Osteoblast (primary cell): ENCODE results near the gene TMEM178B. TPM values are rescaled to one million over a fixed set of nuclear protein-coding genes. Genes with fewer than 3 reads are reported as not detected.

Experiments used
- DNase-seq: peaks from one replicate; pipeline ENCODE4 v3.0.0; 2011; ENCODE audit warnings: low spot score, mixed read lengths; ENCODE audit not compliant: insufficient read length; ENCODE audit errors: missing footprints
- H2AFZ ChIP-seq: 2 replicates; pipeline ENCODE4 v1.6.0; 2011; ENCODE audit warnings: mild to moderate bottlenecking, low read length
- H3K27ac ChIP-seq: 2 replicates; pipeline ENCODE4 v1.5.1; 2011; ENCODE audit warnings: mild to moderate bottlenecking, low read depth, low read length, moderate library complexity
- H3K27me3 ChIP-seq: 2 replicates; pipeline ENCODE4 v1.6.0; 2012; ENCODE audit warnings: mild to moderate bottlenecking, control low read depth, inconsistent platforms, low read length, moderate library complexity; ENCODE audit not compliant: insufficient read depth
- H3K36me3 ChIP-seq: 2 replicates; pipeline ENCODE4 v1.5.1; 2011; ENCODE audit warnings: mild to moderate bottlenecking, low read length, control low read depth, moderate library complexity; ENCODE audit not compliant: insufficient read depth
- H3K4me1 ChIP-seq: 2 replicates; pipeline ENCODE4 v1.5.1; 2011; ENCODE audit warnings: mild to moderate bottlenecking, low read length, control low read depth, moderate library complexity; ENCODE audit not compliant: insufficient read depth
- H3K4me2 ChIP-seq: 2 replicates; pipeline ENCODE4 v1.6.0; 2011; ENCODE audit warnings: mild to moderate bottlenecking, low read length; ENCODE audit not compliant: insufficient read depth
- H3K4me3 ChIP-seq: fragments of 200-600 bp; sonication (generic); 3 replicates; pipeline ENCODE4 v1.5.1; 2012; ENCODE audit warnings: mild to moderate bottlenecking, low read length, inconsistent platforms; ENCODE audit not compliant: insufficient read depth
- H3K79me2 ChIP-seq: 2 replicates; pipeline ENCODE4 v1.6.0; 2012; ENCODE audit warnings: mild to moderate bottlenecking, low read length, control low read depth, inconsistent platforms; ENCODE audit not compliant: insufficient read depth
- H3K9me3 ChIP-seq: 2 replicates; pipeline ENCODE4 v1.5.1; 2011; ENCODE audit warnings: low read depth, low read length, control low read depth
- H4K20me1 ChIP-seq: 2 replicates; pipeline ENCODE4 v1.6.0; 2012; ENCODE audit warnings: mild to moderate bottlenecking, low read length, control low read depth; ENCODE audit not compliant: insufficient read depth
- CTCF ChIP-seq: IDR thresholded peaks from 2 replicates; pipeline ENCODE4 v1.5.1; 2011; ENCODE audit warnings: mild to moderate bottlenecking, low read depth, low read length, moderate library complexity; ENCODE audit errors: extremely low read depth
- total RNA-seq: library from RNA; depleted of rRNA; stranded (reverse); fragments of >200 nt; gene quantifications from 2 replicates; pipeline ENCODE4 v1.2.3, GENCODE V29; 2012

The TMEM178B gene
- total RNA-seq, 1 donor: 1.1 TPM

GRCh38 chr7:141181812-141182211 is 107.9 kb downstream of the TMEM178B start:
- Histone ChIP-seq H3K79me2 (no peaks in the 10 kb centered on the region), H3K36me3 (no peaks in the 10 kb centered on the region), H4K20me1 (no peaks in the 10 kb centered on the region), H3K9me3 (no peaks in the 10 kb centered on the region), H3K4me3 (no peak overlapping the region), H3K4me2 (no peak overlapping the region), H3K27ac (no peak overlapping the region), H3K27me3 (no peaks in the 10 kb centered on the region), H3K4me1 (no peaks in the 10 kb centered on the region), H2AFZ (no peak overlapping the region)
- DNase-seq: no peak
- TF ChIP-seq CTCF: no peak

- no peaks in the 10 kb centered on the region for H3K9me3 ChIP-seq
- H3K79me2 ChIP-seq: no peaks in the 10 kb centered on the region
- H3K36me3 ChIP-seq: no peaks in the 10 kb centered on the region
- DNase-seq: no peak
- H3K27ac ChIP-seq: no peak overlapping the region
- H2AFZ ChIP-seq: no peak overlapping the region
- no peaks in the 10 kb centered on the region for H3K4me1 ChIP-seq
- H3K4me2 ChIP-seq: no peak overlapping the region
- no peaks in the 10 kb centered on the region for H4K20me1 ChIP-seq
- H3K27me3 ChIP-seq: no peaks in the 10 kb centered on the region
- no peak overlapping the region for H3K4me3 ChIP-seq
- TF ChIP-seq CTCF: no peak
Observed at GRCh38 chr7:141184532-141185190, 110.8 kb downstream of the TMEM178B start.

- Histone ChIP-seq H3K4me1 (no peaks in the 10 kb centered on the region), H3K9me3 (no peaks in the 10 kb centered on the region), H3K27ac (no peak overlapping the region), H3K36me3 (no peaks in the 10 kb centered on the region), H3K4me2 (no peak overlapping the region), H2AFZ (no peak overlapping the region), H3K4me3 (no peak overlapping the region), H3K79me2 (no peaks in the 10 kb centered on the region), H3K27me3 (no peaks in the 10 kb centered on the region), H4K20me1 (no peaks in the 10 kb centered on the region)
- TF ChIP-seq CTCF: no peak
- DNase-seq: no peak
Observed at GRCh38 chr7:141185369-141185967, 111.6 kb downstream of the TMEM178B start.

- no peak overlapping the region for H2AFZ ChIP-seq
- no peak overlapping the region for H3K27ac ChIP-seq
- TF ChIP-seq CTCF: no peak
- no peak for DNase-seq
- no peak overlapping the region for H3K4me2 ChIP-seq
- no peaks in the 10 kb centered on the region for H3K36me3 ChIP-seq
- H3K79me2 ChIP-seq: no peaks in the 10 kb centered on the region
- no peaks in the 10 kb centered on the region for H3K4me1 ChIP-seq
- H4K20me1 ChIP-seq: peaks cover 3% of the 10 kb centered on the region
- H3K27me3 ChIP-seq: no peaks in the 10 kb centered on the region
- H3K4me3 ChIP-seq: no peak overlapping the region
- no peaks in the 10 kb centered on the region for H3K9me3 ChIP-seq
Observed at GRCh38 chr7:141189231-141189630, 115.4 kb downstream of the TMEM178B start.
